WERI-Rb-1 (cell line): ENCODE measurements around the gene GALNT9.

Source experiments
- DNase-seq: peaks from one replicate; pipeline ENCODE4 v3.0.0-alpha.2; 2020
- H3K27ac ChIP-seq: fragments of 250-450 bp; sonication (Bioruptor Pico); 2 replicates; pipeline ENCODE4 v1.5.1; 2020; ENCODE audit warnings: mild to moderate bottlenecking, moderate library complexity
- H3K27me3 ChIP-seq: fragments of 250-450 bp; sonication (Bioruptor Pico); 2 replicates; pipeline ENCODE4 v1.5.1; 2021; ENCODE audit warnings: mild to moderate bottlenecking, low read depth, moderate library complexity; ENCODE audit not compliant: insufficient read depth, severe bottlenecking
- H3K36me3 ChIP-seq: fragments of 250-450 bp; sonication (Bioruptor Pico); 2 replicates; pipeline ENCODE4 v1.5.1; 2020; ENCODE audit warnings: mild to moderate bottlenecking, moderate library complexity
- H3K4me3 ChIP-seq: 2 replicates; pipeline ENCODE4 v1.5.1; 2011; ENCODE audit warnings: low read depth, mild to moderate bottlenecking, control low read depth, low read length
- H3K9me3 ChIP-seq: fragments of 250-450 bp; sonication (Bioruptor Pico); 2 replicates; pipeline ENCODE4 v1.5.1; 2021; ENCODE audit warnings: mild to moderate bottlenecking, moderate library complexity; ENCODE audit not compliant: severe bottlenecking
- CTCF ChIP-seq: IDR thresholded peaks from 2 replicates; pipeline ENCODE4 v1.5.1; 2011; ENCODE audit warnings: low read depth, mild to moderate bottlenecking, control low read depth, inconsistent platforms, low read length

GALNT9 gene

GRCh38 chr12:132238884-132239283 lies 90.5 kb downstream of the GALNT9 start:
- Histone ChIP-seq H3K27ac (no peak overlapping the region), H3K9me3 (no peaks in the 10 kb centered on the region), H3K27me3 (no peaks in the 10 kb centered on the region), H3K4me3 (no peak overlapping the region), H3K36me3 (no peaks in the 10 kb centered on the region)
- DNase-seq: no peak
- TF ChIP-seq CTCF: no peak

GRCh38 chr12:132238488-132238854 lies 90.9 kb downstream of the GALNT9 start:
- Histone ChIP-seq H3K27ac (no peak overlapping the region), H3K9me3 (no peaks in the 10 kb centered on the region), H3K4me3 (no peak overlapping the region), H3K36me3 (no peaks in the 10 kb centered on the region), H3K27me3 (no peaks in the 10 kb centered on the region)
- DNase-seq: no peak
- no peak for TF ChIP-seq CTCF

- no peaks in the 10 kb centered on the region for H3K9me3 ChIP-seq
- no peak overlapping the region for H3K4me3 ChIP-seq
- no peak for TF ChIP-seq CTCF
- DNase-seq: no peak
- no peaks in the 10 kb centered on the region for H3K27me3 ChIP-seq
- H3K27ac ChIP-seq: no peak overlapping the region
- no peaks in the 10 kb centered on the region for H3K36me3 ChIP-seq
Observed at GRCh38 chr12:132237772-132238487, 91.5 kb downstream of the GALNT9 start.

GRCh38 chr12:132236930-132237771 lies 92.2 kb downstream of the GALNT9 start:
- no peak overlapping the region for H3K4me3 ChIP-seq
- no peak for DNase-seq
- H3K27me3 ChIP-seq: no peaks in the 10 kb centered on the region
- no peak for TF ChIP-seq CTCF
- H3K27ac ChIP-seq: no peak overlapping the region
- H3K36me3 ChIP-seq: no peaks in the 10 kb centered on the region
- H3K9me3 ChIP-seq: no peaks in the 10 kb centered on the region

GRCh38 chr12:132236129-132236929 lies 93.1 kb downstream of the GALNT9 start:
- Histone ChIP-seq H3K4me3 (no peak overlapping the region), H3K36me3 (no peaks in the 10 kb centered on the region), H3K27me3 (no peaks in the 10 kb centered on the region), H3K27ac (no peak overlapping the region), H3K9me3 (no peaks in the 10 kb centered on the region)
- DNase-seq: no peak
- TF ChIP-seq CTCF: no peak
